Gastroesophageal sphincter (tissue), 4 donors: ENCODE measurements around the gene BPTF. TPM values are rescaled to one million over a fixed set of nuclear protein-coding genes. Genes with fewer than 3 reads are reported as not detected.
A peak's percentile ranks its signal among the peaks of the same experiment; 100 is the strongest.
"Not testable (repeated sequence)": the region's sequence is repeated elsewhere in the genome, so short reads cannot be mapped to it uniquely, and the experiment has no call there.

Experiments
- ATAC-seq: fragments of 150-250 bp; one replicate; pipeline ENCODE4 v1.9.1; 2016; ENCODE audit warnings: mild to moderate bottlenecking, moderate library complexity
- H3K27ac ChIP-seq, 4 donors: fragments of 200-600 bp; sonication (generic) in 3 of 4; 1 replicate in 3 of 4; 2 replicates in 1 of 4; pipeline ENCODE4 v1.5.1; 2016 to 2019
- H3K27me3 ChIP-seq: fragments of 200-600 bp; sonication (generic); one replicate; pipeline ENCODE4 v1.5.1; 2019
- H3K36me3 ChIP-seq, 2 donors: fragments of 200-600 bp; sonication (generic); one replicate each; pipeline ENCODE4 v1.5.1; 2019; ENCODE audit warnings: control low read depth in 1 of 2
- H3K4me1 ChIP-seq, 3 donors: fragments of 200-600 bp; sonication (generic); 1 replicate in 2 of 3; 2 replicates in 1 of 3; pipeline ENCODE4 v1.5.1; 2016 to 2019; ENCODE audit warnings: control low read depth in 2 of 3
- H3K4me3 ChIP-seq, 2 donors: fragments of 200-600 bp; sonication (generic); one replicate each; pipeline ENCODE4 v1.5.1; 2019; ENCODE audit warnings: mild to moderate bottlenecking in 1 of 2, moderate library complexity in 1 of 2
- H3K9me3 ChIP-seq, 3 donors: fragments of 200-600 bp; sonication (generic); one replicate each; pipeline ENCODE4 v1.5.1; 2017 to 2019; ENCODE audit warnings: control low read depth in 2 of 3
- CTCF ChIP-seq, 4 experiments: fragments of 200-600 bp in 2 of 4; fragments of 450-650 bp in 2 of 4; sonication (generic) in 1 of 4; IDR thresholded peaks; one replicate each; pipeline ENCODE4 v1.5.1; 2017 to 2019; ENCODE audit warnings: antibody characterized with exemption in 4 of 4, mild to moderate bottlenecking in 2 of 4, moderate library complexity in 2 of 4
- EP300 ChIP-seq: sonication (generic); formaldehyde crosslinking; IDR thresholded peaks from one replicate; pipeline ENCODE4 v1.6.1; 2017; ENCODE audit warnings: antibody characterized with exemption, mild to moderate bottlenecking
- POLR2A ChIP-seq, 2 donors: fragments of 450-650 bp; IDR thresholded peaks; one replicate each; pipeline ENCODE4 v1.6.1; 2017; ENCODE audit warnings: antibody characterized with exemption in 2 of 2, mild to moderate bottlenecking in 2 of 2, moderate library complexity in 1 of 2
- POLR2AphosphoS5 ChIP-seq: sonication (generic); formaldehyde crosslinking; IDR thresholded peaks from one replicate; pipeline ENCODE4 v1.6.1; 2017; ENCODE audit warnings: antibody characterized with exemption
- WGBS, 2 donors: methylation state at CpG; one replicate each; pipeline ENCODE4 v1.1.5; 2018; ENCODE audit warnings: low coverage in 1 of 2; 5-methylcytosine and 5-hydroxymethylcytosine counted together
- total RNA-seq, 4 donors: library from RNA; depleted of rRNA; stranded (reverse); fragments of >200 nt; gene quantifications; one replicate each; pipeline ENCODE4 v1.1.0, GENCODE V29; 2016

Gene BPTF
- total RNA-seq, 4 donors from 2014 or later: 55.5 to 74.5 (median 68.3) TPM

- no peak overlapping the region for H3K27ac ChIP-seq
- H3K4me1 ChIP-seq: peaks cover 0 to 48% (median 5%) of the 10 kb centered on the region in 3 donors
- no peak overlapping the region for H3K4me3 ChIP-seq
- peaks cover 0 to 17% of the 10 kb centered on the region in 2 donors for H3K36me3 ChIP-seq
- TF ChIP-seq CTCF (IDR thresholded peaks at IDR 0.05): no peak
- no peak for TF ChIP-seq POLR2AphosphoS5
- no peak for TF ChIP-seq POLR2A (IDR thresholded peaks at IDR 0.05)
- TF ChIP-seq EP300: no peak
- WGBS, 2 donors: 65 to 76% methylated on average over 3 to 11 of the region's 11 CpGs
- no peaks in the 10 kb centered on the region for H3K9me3 ChIP-seq
- no peaks in the 10 kb centered on the region for H3K27me3 ChIP-seq
- ATAC-seq: no peak
Observed at GRCh38 chr17:67855504-67856324, 30.4 kb downstream of the BPTF start.

DNA sequence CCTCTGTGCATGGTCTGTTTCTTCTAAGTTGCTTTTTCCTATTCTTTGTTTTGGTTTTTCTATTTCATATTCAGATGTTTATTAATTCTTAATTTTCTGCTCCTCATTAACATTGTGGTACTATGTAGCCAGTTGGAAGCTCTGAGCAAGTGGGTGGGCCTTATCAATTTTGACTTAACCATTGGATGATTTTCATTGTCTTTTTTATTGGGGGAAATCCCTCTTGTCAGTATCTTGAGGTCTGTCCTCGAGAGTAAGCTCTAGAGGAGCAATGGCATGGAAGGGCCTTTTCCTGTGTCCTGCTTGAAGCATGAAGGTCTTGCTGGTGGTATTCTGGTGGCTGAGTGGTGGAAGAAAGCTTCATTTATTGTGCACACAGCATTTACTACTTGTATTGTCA lies 31.1 kb downstream of the BPTF start:
- not testable (repeated sequence) for H3K9me3 ChIP-seq, H3K4me3 ChIP-seq, H3K27me3 ChIP-seq, ATAC-seq, H3K27ac ChIP-seq
- H3K36me3 ChIP-seq: peaks cover 0 to 17% of the 10 kb centered on the region in 2 donors
- WGBS, 2 donors: 50% methylated on average over 1 of the region's 1 CpG; no CpG with 5 or more reads in 1 of the 2 donors
- peaks cover 0 to 48% (median 5%) of the 10 kb centered on the region in 3 donors for H3K4me1 ChIP-seq

GRCh38 chr17:67862614-67863217 lies 37.4 kb downstream of the BPTF start:
- WGBS, 2 donors: 83% methylated on average over 1 of the region's 1 CpG; no CpG with 5 or more reads in 1 of the 2 donors

DNA sequence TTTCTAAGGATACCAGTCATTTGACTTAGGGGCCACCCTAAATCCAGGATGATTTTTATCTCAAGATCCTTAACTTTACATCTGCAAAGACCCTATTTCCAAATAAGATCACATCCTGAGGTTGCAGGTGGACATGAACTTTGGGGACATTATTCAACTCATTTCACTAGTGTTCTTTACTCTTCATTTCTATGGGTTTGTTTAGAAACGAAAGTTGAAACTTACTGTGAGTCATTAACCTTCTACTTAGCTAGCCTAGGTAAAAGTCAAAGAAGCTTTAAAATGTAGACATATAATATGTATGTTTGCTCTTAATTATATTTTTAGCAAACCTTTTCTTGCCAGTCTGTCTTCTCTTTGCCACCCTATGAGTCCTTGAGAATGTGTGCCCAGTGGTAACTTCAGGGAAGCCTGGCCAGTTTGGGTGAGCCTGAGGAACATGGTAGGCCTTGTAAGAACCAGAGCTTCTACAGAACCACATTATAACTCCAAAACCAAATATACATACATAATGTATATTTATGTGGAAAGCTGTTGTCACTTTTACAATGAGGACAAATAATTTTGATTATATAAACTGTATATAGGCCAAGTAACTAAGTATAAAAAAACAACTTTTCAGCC lies 38.4 kb downstream of the BPTF start:
- no peak for ATAC-seq
- Histone ChIP-seq H3K36me3 (peaks cover 0 to 9% of the 10 kb centered on the region in 2 donors), H3K27me3 (no peaks in the 10 kb centered on the region), H3K4me1 (peaks cover 0 to 25% (median 5%) of the 10 kb centered on the region in 3 donors), H3K4me3 (no peak overlapping the region), H3K27ac (no peak overlapping the region), H3K9me3 (no peaks in the 10 kb centered on the region)
- 67 to 86% methylated on average over 1 of the region's 1 CpG for WGBS, 2 donors
- TF ChIP-seq POLR2A (IDR thresholded peaks at IDR 0.05) (no peak), CTCF (IDR thresholded peaks at IDR 0.05) (no peak), EP300 (no peak), POLR2AphosphoS5 (no peak)

More at GRCh38 chr17:67862614-67863217, 37.4 kb downstream of the BPTF start:
- peak in 1 of 4 experiments; percentile 8 for TF ChIP-seq CTCF (IDR thresholded peaks at IDR 0.05)
- TF ChIP-seq POLR2A (IDR thresholded peaks at IDR 0.05): no peak
- no peak for TF ChIP-seq POLR2AphosphoS5
- TF ChIP-seq EP300: no peak
- no peaks in the 10 kb centered on the region for H3K27me3 ChIP-seq
- peaks cover 0 to 7% of the 10 kb centered on the region in 2 donors for H3K36me3 ChIP-seq
- H3K9me3 ChIP-seq: no peaks in the 10 kb centered on the region
- no peak for ATAC-seq
- peaks cover 0 to 27% (median 5%) of the 10 kb centered on the region in 3 donors for H3K4me1 ChIP-seq
- no peak overlapping the region for H3K27ac ChIP-seq
- H3K4me3 ChIP-seq: no peak overlapping the region

- no peak for ATAC-seq
- 50 to 73% methylated on average over 1 of the region's 1 CpG for WGBS, 2 donors
- no peak overlapping the region for H3K4me3 ChIP-seq
Observed at GRCh38 chr17:67865438-67865837, 40.1 kb downstream of the BPTF start.

More at GRCh38 chr17:67865438-67865837, 40.1 kb downstream of the BPTF start:
- H3K4me1 ChIP-seq: peaks cover 0 to 18% (median 0%) of the 10 kb centered on the region in 3 donors
- peaks cover 0 to 9% of the 10 kb centered on the region in 2 donors for H3K36me3 ChIP-seq
- H3K27me3 ChIP-seq: no peaks in the 10 kb centered on the region
- no peaks in the 10 kb centered on the region for H3K9me3 ChIP-seq
- H3K27ac ChIP-seq: no peak overlapping the region
- TF ChIP-seq POLR2A (IDR thresholded peaks at IDR 0.05) (no peak), POLR2AphosphoS5 (no peak), CTCF (IDR thresholded peaks at IDR 0.05) (no peak), EP300 (no peak)
